NCI-H510A treated with DMSO at 0.1 percent for 48 hours (cell line): Measurements from ENCODE around the gene C8B.

ENCODE experiments used
- DNase-seq: peaks from one replicate; lab custom pipeline; 2025; lab: John Stamatoyannopoulos, UW

The C8B gene

GRCh38 chr1:56970280-56970679 is 4.5 kb upstream of the C8B start:
- no peak for DNase-seq

- DNase-seq, result no peak
Observed at GRCh38 chr1:56968878-56969495, 3.2 kb upstream of the C8B start.

GRCh38 chr1:56967900-56968832 is 2.4 kb upstream of the C8B start:
- no peak for DNase-seq

GRCh38 chr1:56967355-56967754 is 1.5 kb upstream of the C8B start:
- no peak for DNase-seq

GRCh38 chr1:56966698-56966999 is 834 bp upstream of the C8B start:
- no peak for DNase-seq

GRCh38 chr1:56965191-56965590 is 624 bp downstream of the C8B start:
- DNase-seq, result no peak

GRCh38 chr1:56964349-56965017 is 1.3 kb downstream of the C8B start:
- DNase-seq, result no peak

GRCh38 chr1:56963667-56964066 is 2.1 kb downstream of the C8B start:
- no peak for DNase-seq

GRCh38 chr1:56961426-56961825 is 4.4 kb downstream of the C8B start:
- DNase-seq, result no peak

GRCh38 chr1:56958526-56958925 is 7.3 kb downstream of the C8B start:
- no peak for DNase-seq

- DNase-seq, result no peak
Observed at GRCh38 chr1:56957931-56958330, 7.9 kb downstream of the C8B start.

GRCh38 chr1:56954664-56955063 is 11.2 kb downstream of the C8B start:
- no peak for DNase-seq

GRCh38 chr1:56953386-56953785 is 12.4 kb downstream of the C8B start:
- no peak for DNase-seq

GRCh38 chr1:56952501-56952900 is 13.3 kb downstream of the C8B start:
- DNase-seq, result no peak

- DNase-seq, result no peak
Observed at GRCh38 chr1:56948403-56949023, 17.3 kb downstream of the C8B start.

- no peak for DNase-seq
Observed at GRCh38 chr1:56940039-56940438, 25.8 kb downstream of the C8B start.

GRCh38 chr1:56939209-56939608 is 26.6 kb downstream of the C8B start:
- DNase-seq, result no peak

GRCh38 chr1:56938646-56939045 is 27.2 kb downstream of the C8B start:
- no peak for DNase-seq

GRCh38 chr1:56934430-56935060 is 31.3 kb downstream of the C8B start:
- DNase-seq, result no peak

- DNase-seq, result no peak
Observed at GRCh38 chr1:56933606-56934005, 32.2 kb downstream of the C8B start.

GRCh38 chr1:56933161-56933560 is 32.7 kb downstream of the C8B start:
- DNase-seq, result no peak

GRCh38 chr1:56931686-56932085 is 34.1 kb downstream of the C8B start:
- no peak for DNase-seq
